ENCODE data around the gene ASAP2.

- TF ChIP-seq CTCF (conservative IDR thresholded peaks at IDR 0.05; ENCODE audit: low read depth, low read length) (no peak), EZH2 (IDR thresholded peaks at IDR 0.05; ENCODE audit: low read length, unreplicated experiment) (no peak)
These were observed 91.2 kb downstream of the ASAP2 start for GRCh38 chr2:9297807-9298206.
